GM10266 (cell line): ENCODE results near the gene RASSF3.

ENCODE experiments used
- DNase-seq: peaks from one replicate; pipeline ENCODE4 v3.0.0; 2012; ENCODE audit errors: extremely low spot score
- TF ChIP-seq, protein P1 (sequence below): IDR thresholded peaks from 2 replicates; pipeline ENCODE4 v1.5.1; 2012; ENCODE audit warnings: mild to moderate bottlenecking, low read depth; ENCODE audit not compliant: control insufficient read depth, insufficient read depth; ENCODE audit errors: missing control alignments

Gene RASSF3

DNA sequence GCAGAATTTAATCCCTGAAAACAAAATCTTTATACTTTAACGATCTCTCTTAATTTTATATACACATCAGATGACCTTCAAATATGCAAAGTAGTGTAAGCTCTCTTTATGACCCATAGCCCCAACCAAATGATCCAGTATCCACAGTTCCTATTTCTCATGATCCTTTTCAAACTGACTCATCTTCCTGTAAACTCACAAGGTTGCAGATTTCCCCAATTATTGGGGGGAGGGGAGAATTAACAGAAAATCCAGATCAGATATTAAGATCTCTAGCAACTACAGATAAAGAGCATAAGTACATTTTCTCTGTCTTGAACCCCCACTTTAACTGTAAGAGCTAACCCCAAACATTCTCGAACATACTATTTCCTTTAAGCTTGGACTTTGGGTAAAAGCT, 136.4 kb downstream of the RASSF3 start:
- DNase-seq, result no peak
- TF ChIP-seq, protein P1, sequence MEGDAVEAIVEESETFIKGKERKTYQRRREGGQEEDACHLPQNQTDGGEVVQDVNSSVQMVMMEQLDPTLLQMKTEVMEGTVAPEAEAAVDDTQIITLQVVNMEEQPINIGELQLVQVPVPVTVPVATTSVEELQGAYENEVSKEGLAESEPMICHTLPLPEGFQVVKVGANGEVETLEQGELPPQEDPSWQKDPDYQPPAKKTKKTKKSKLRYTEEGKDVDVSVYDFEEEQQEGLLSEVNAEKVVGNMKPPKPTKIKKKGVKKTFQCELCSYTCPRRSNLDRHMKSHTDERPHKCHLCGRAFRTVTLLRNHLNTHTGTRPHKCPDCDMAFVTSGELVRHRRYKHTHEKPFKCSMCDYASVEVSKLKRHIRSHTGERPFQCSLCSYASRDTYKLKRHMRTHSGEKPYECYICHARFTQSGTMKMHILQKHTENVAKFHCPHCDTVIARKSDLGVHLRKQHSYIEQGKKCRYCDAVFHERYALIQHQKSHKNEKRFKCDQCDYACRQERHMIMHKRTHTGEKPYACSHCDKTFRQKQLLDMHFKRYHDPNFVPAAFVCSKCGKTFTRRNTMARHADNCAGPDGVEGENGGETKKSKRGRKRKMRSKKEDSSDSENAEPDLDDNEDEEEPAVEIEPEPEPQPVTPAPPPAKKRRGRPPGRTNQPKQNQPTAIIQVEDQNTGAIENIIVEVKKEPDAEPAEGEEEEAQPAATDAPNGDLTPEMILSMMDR, result no peak
